H1 (cell line): Measurements from ENCODE around the gene L3MBTL4. TPM values are rescaled to one million over a fixed set of nuclear protein-coding genes. Genes with fewer than 3 reads are reported as not detected.

Source experiments
- CTCF ChIA-PET: fragments of 300-600 bp; sonication (Branson Sonifier 250); formaldehyde crosslinking; loops from one replicate; lab custom pipeline; 2021; ENCODE audit not compliant: partially characterized antibody; lab: Charles Lee
- POLR2A ChIA-PET: fragments of 300-600 bp; sonication (Branson Sonifier 250); formaldehyde crosslinking; loops from one replicate; lab custom pipeline; 2021; ENCODE audit warnings: inconsistent platforms; ENCODE audit not compliant: partially characterized antibody; lab: Charles Lee
- DNase-seq, 2 experiments: peaks; one replicate each; pipeline versions ENCODE4 v3.0.0 to v3.0.0-alpha.2; 2010 to 2022; ENCODE audit warnings: low spot score in 2 of 2, low read depth in 1 of 2, mixed read lengths in 1 of 2
- FAIRE-seq: peaks from 2 replicates; lab custom pipeline; 2011; peaks lifted over from hg19 to GRCh38; lab: Jason Lieb, UNC
- H2AFZ ChIP-seq: 2 replicates; pipeline ENCODE4 v1.8.1; 2012; ENCODE audit warnings: low read length, inconsistent platforms
- H2AK5ac ChIP-seq: 2 replicates; pipeline ENCODE4 v1.6.1; 2013; ENCODE audit warnings: low read depth, low read length
- H2BK120ac ChIP-seq: replicated peaks from 2 replicates; pipeline ENCODE3; 2013; ENCODE audit warnings: low read depth, low read length, inconsistent platforms
- H2BK12ac ChIP-seq: 2 replicates; pipeline ENCODE4 v1.6.1; 2013; ENCODE audit warnings: low read depth, low read length
- H2BK15ac ChIP-seq: 2 replicates; pipeline ENCODE4 v1.6.1; 2013; ENCODE audit warnings: low read length
- H2BK20ac ChIP-seq: 2 replicates; pipeline ENCODE4 v1.6.1; 2013; ENCODE audit warnings: low read length
- H2BK5ac ChIP-seq: 2 replicates; pipeline ENCODE4 v1.6.1; 2013; ENCODE audit warnings: low read depth, low read length
- H3K14ac ChIP-seq: 2 replicates; pipeline ENCODE4 v1.6.1; 2013; ENCODE audit warnings: inconsistent platforms; ENCODE audit not compliant: insufficient read length
- H3K18ac ChIP-seq: 2 replicates; pipeline ENCODE4 v1.6.1; 2013; ENCODE audit warnings: low read length; ENCODE audit errors: extremely low read depth
- H3K23ac ChIP-seq: 2 replicates; pipeline ENCODE4 v1.6.1; 2013; ENCODE audit warnings: inconsistent platforms; ENCODE audit not compliant: insufficient read length
- H3K23me2 ChIP-seq: 2 replicates; pipeline ENCODE4 v1.6.1; 2013; ENCODE audit warnings: low read depth, low read length
- H3K27ac ChIP-seq: 2 replicates; pipeline ENCODE4 v1.6.1; 2011; ENCODE audit warnings: low read depth, low read length, inconsistent platforms
- H3K27me3 ChIP-seq, 4 experiments: replicated peaks in 1 of 4; 1 replicate in 1 of 4; 2 replicates in 3 of 4; pipeline versions ENCODE4 v1.6.1 to v1.8.1; 2011 to 2013; ENCODE audit warnings: low read length in 3 of 4, mild to moderate bottlenecking in 3 of 4, inconsistent platforms in 2 of 4, mixed read lengths in 2 of 4, moderate library complexity in 1 of 4; ENCODE audit not compliant: control insufficient read depth in 3 of 4, insufficient read depth in 3 of 4; ENCODE audit errors: extremely low read depth in 1 of 4
- H3K36me3 ChIP-seq, 4 experiments: 2 replicates each; pipeline versions ENCODE4 v1.6.1 to v1.8.1; 2011 to 2013; ENCODE audit warnings: mild to moderate bottlenecking in 4 of 4, low read length in 3 of 4, moderate library complexity in 2 of 4, control low read depth in 1 of 4, inconsistent platforms in 1 of 4; ENCODE audit not compliant: insufficient read depth in 4 of 4, control insufficient read depth in 2 of 4
- H3K4ac ChIP-seq: replicated peaks from 2 replicates; pipeline ENCODE3; 2013; ENCODE audit warnings: low read length, low read depth, mixed read lengths, inconsistent platforms; ENCODE audit not compliant: insufficient read length
- H3K4me1 ChIP-seq, 4 experiments: replicated peaks in 1 of 4; 1 replicate in 1 of 4; 2 replicates in 3 of 4; pipeline versions ENCODE4 v1.6.1 to v1.8.1; 2011 to 2013; ENCODE audit warnings: low read length in 3 of 4, inconsistent platforms in 2 of 4, mixed read lengths in 1 of 4; ENCODE audit not compliant: insufficient read depth in 4 of 4, control insufficient read depth in 3 of 4
- H3K4me2 ChIP-seq, 2 experiments: 2 replicates each; pipeline versions ENCODE4 v1.6.1 to v1.8.1; 2011 to 2013; ENCODE audit warnings: low read depth in 2 of 2, low read length in 2 of 2, control low read depth in 1 of 2, inconsistent platforms in 1 of 2, mild to moderate bottlenecking in 1 of 2; ENCODE audit not compliant: insufficient read depth in 1 of 2
- H3K4me3 ChIP-seq, 4 experiments: fragments of 200-600, 300-600 bp in 1 of 4; sonication (generic), shearing (Covaris generic), sonication (Bioruptor Twin) in 1 of 4; 2 replicates each; pipeline versions ENCODE4 v1.5.1 to v1.8.1; 2011 to 2016; ENCODE audit warnings: low read length in 4 of 4, low read depth in 3 of 4, control low read depth in 2 of 4, inconsistent platforms in 2 of 4, mild to moderate bottlenecking in 2 of 4, mixed read lengths in 1 of 4, moderate library complexity in 1 of 4; ENCODE audit not compliant: insufficient read depth in 2 of 4; ENCODE audit errors: extremely low read depth in 1 of 4
- H3K56ac ChIP-seq: replicated peaks from 2 replicates; pipeline ENCODE3; 2013; ENCODE audit warnings: low read depth, mild to moderate bottlenecking, mixed read lengths, low read length, inconsistent platforms; ENCODE audit not compliant: insufficient read length
- H3K79me1 ChIP-seq: 2 replicates; pipeline ENCODE4 v1.6.1; 2013; ENCODE audit warnings: low read depth, low read length, control low read depth
- H3K79me2 ChIP-seq, 2 experiments: 2 replicates each; pipeline versions ENCODE4 v1.6.1 to v1.8.1; 2012 to 2013; ENCODE audit warnings: low read length in 2 of 2, mild to moderate bottlenecking in 2 of 2, inconsistent platforms in 1 of 2; ENCODE audit not compliant: insufficient read depth in 2 of 2, control insufficient read depth in 1 of 2
- H3K9ac ChIP-seq, 4 experiments: replicated peaks in 1 of 4; 1 replicate in 1 of 4; 2 replicates in 3 of 4; pipeline versions ENCODE4 v1.6.1 to v1.8.1; 2011 to 2013; ENCODE audit warnings: low read depth in 3 of 4, low read length in 3 of 4, control low read depth in 2 of 4, mild to moderate bottlenecking in 2 of 4, moderate library complexity in 2 of 4, inconsistent platforms in 1 of 4; ENCODE audit errors: extremely low read depth in 1 of 4
- H3K9me3 ChIP-seq, 2 experiments: 2 replicates each; pipeline versions ENCODE4 v1.6.1 to v1.8.1; 2012 to 2013; ENCODE audit warnings: mild to moderate bottlenecking in 2 of 2, moderate library complexity in 2 of 2, control low read depth in 1 of 2, inconsistent platforms in 1 of 2, low read depth in 1 of 2, low read length in 1 of 2, mixed read lengths in 1 of 2; ENCODE audit not compliant: insufficient read depth in 2 of 2
- H4K20me1 ChIP-seq, 2 experiments: replicated peaks in 1 of 2; 2 replicates each; pipeline versions ENCODE3 to v1.8.1; 2011 to 2013; ENCODE audit warnings: inconsistent platforms in 2 of 2, low read length in 2 of 2, mild to moderate bottlenecking in 1 of 2; ENCODE audit not compliant: insufficient read depth in 2 of 2, control insufficient read depth in 1 of 2
- H4K5ac ChIP-seq: 2 replicates; pipeline ENCODE4 v1.6.1; 2013; ENCODE audit warnings: low read length, low read depth, mixed read lengths, inconsistent platforms; ENCODE audit not compliant: insufficient read length
- H4K8ac ChIP-seq: 2 replicates; pipeline ENCODE4 v1.8.0; 2013; ENCODE audit warnings: mild to moderate bottlenecking, moderate library complexity, low read length, inconsistent platforms; ENCODE audit not compliant: insufficient read depth; ENCODE audit errors: extremely low read depth
- H4K91ac ChIP-seq: replicated peaks from 2 replicates; pipeline ENCODE3; 2013; ENCODE audit warnings: low read length, mixed read lengths, inconsistent platforms; ENCODE audit not compliant: insufficient read length
- ASH2L ChIP-seq: fragments of 200-600, 300-600 bp; sonication (generic); IDR thresholded peaks from one replicate; pipeline ENCODE4 v1.7.1; 2017; ENCODE audit warnings: low read length
- CBX5 ChIP-seq: fragments of 300-800, 300-1000 bp; sonication (generic); IDR thresholded peaks from 2 replicates; pipeline ENCODE4 v1.7.1; 2016; ENCODE audit warnings: antibody characterized with exemption, low read length, low read depth
- EGR1 ChIP-seq: IDR thresholded peaks from 2 replicates; pipeline ENCODE4 v1.6.1; 2011; ENCODE audit warnings: low read depth, low read length, borderline replicate concordance
- EP300 ChIP-seq, 2 experiments: IDR thresholded peaks; 1 replicate in 1 of 2; 2 replicates in 1 of 2; pipeline ENCODE4 v1.6.1; 2011 to 2012; ENCODE audit warnings: low read depth in 2 of 2, low read length in 2 of 2, mild to moderate bottlenecking in 2 of 2, borderline replicate concordance in 1 of 2, inconsistent platforms in 1 of 2, moderate library complexity in 1 of 2
- HDAC6 ChIP-seq: IDR thresholded peaks from one replicate; pipeline ENCODE4 v1.7.1; 2012; ENCODE audit warnings: low read depth, mild to moderate bottlenecking, inconsistent platforms, low read length, moderate library complexity
- NANOG ChIP-seq: IDR thresholded peaks from 2 replicates; pipeline ENCODE4 v1.6.1; 2011; ENCODE audit warnings: low read length, low read depth, mild to moderate bottlenecking, inconsistent platforms; ENCODE audit not compliant: insufficient read depth, poor library complexity, severe bottlenecking
- RAD21 ChIP-seq, 2 experiments: IDR thresholded peaks in 1 of 2; conservative IDR thresholded peaks in 1 of 2; 2 replicates each; pipeline ENCODE4 v1.6.1; 2011; ENCODE audit warnings: low read depth in 2 of 2, low read length in 2 of 2, improper control_type of control experiment in 1 of 2, inconsistent platforms in 1 of 2, mild to moderate bottlenecking in 1 of 2, moderate library complexity in 1 of 2
- SAP30 ChIP-seq: fragments of 300-600 bp; sonication (generic); IDR thresholded peaks from 2 replicates; pipeline ENCODE4 v1.7.1; 2012; ENCODE audit warnings: low read length, moderate library complexity, mild to moderate bottlenecking, inconsistent platforms; ENCODE audit not compliant: insufficient read depth, insufficient replicate concordance
- SIRT6 ChIP-seq: IDR thresholded peaks from one replicate; pipeline ENCODE4 v1.7.1; 2012; ENCODE audit warnings: low read length, inconsistent platforms
- SIX5 ChIP-seq: IDR thresholded peaks from 2 replicates; pipeline ENCODE4 v1.6.1; 2011; ENCODE audit warnings: mild to moderate bottlenecking, low read depth, low read length
- SRF ChIP-seq: IDR thresholded peaks from 2 replicates; pipeline ENCODE4 v1.6.1; 2011; ENCODE audit warnings: mild to moderate bottlenecking, low read depth, low read length, moderate library complexity
- SUZ12 ChIP-seq: fragments of 200-600 bp; sonication (generic); IDR thresholded peaks from 2 replicates; pipeline ENCODE4 v1.6.1; 2012; ENCODE audit warnings: mild to moderate bottlenecking, inconsistent platforms, low read length, moderate library complexity, mixed read lengths
- polyA plus RNA-seq, 7 experiments: library from polyadenylated mRNA; depleted of rRNA in 3 of 7; stranded (reverse) in 5 of 7; unstranded in 2 of 7; fragments of >200 nt in 5 of 7; fragments of 200-250 nt in 2 of 7; gene quantifications; 1 replicate in 5 of 7; 2 replicates in 1 of 7; 4 replicates in 1 of 7; pipeline versions ENCODE4 v1.2.1 to v1.2.3, GENCODE V29; 2011 to 2013; ENCODE audit warnings: missing spikeins in 2 of 7, mixed read lengths in 2 of 7
- total RNA-seq: library from RNA; stranded (reverse); fragmentation: NEBNext Ultra II Directional; extraction: Animal tissue kit (Norgen Biotek cat#: 25700); gene quantifications from 2 replicates; pipeline ENCODE4 v1.2.1, GENCODE V29; 2021
- TF ChIP-seq, protein P1 (sequence below): IDR thresholded peaks from 2 replicates; pipeline ENCODE4 v1.6.1; 2012; ENCODE audit warnings: inconsistent platforms

The L3MBTL4 gene
- total and polyA plus RNA-seq, 2 of the 8 experiments (the other 6 are each of a cell fraction or from before 2014, with no cell fraction given): 1.0 to 2.1 TPM

- POLR2A ChIA-PET: no interaction called here
- H3K79me1 ChIP-seq: no peaks in the 10 kb centered on the region
- no peak for FAIRE-seq
These were observed 415.8 kb downstream of the L3MBTL4 start for GRCh38 chr18:5998907-5999306.

More at GRCh38 chr18:5998907-5999306, 415.8 kb downstream of the L3MBTL4 start:
- H2BK15ac ChIP-seq: no peak overlapping the region
- H4K5ac ChIP-seq: no peak overlapping the region
- no peaks in the 10 kb centered on the region for H3K23me2 ChIP-seq
- H4K8ac ChIP-seq: no peak overlapping the region
- CTCF ChIA-PET: no interaction called here
- TF ChIP-seq NANOG (no peak), SRF (no peak), SIRT6 (no peak), CBX5 (no peak), RAD21 (IDR thresholded peaks at IDR 0.05 in 1 of 2, conservative IDR thresholded peaks at IDR 0.05 in 1 of 2; ENCODE audit: low read depth in 2 of 2, low read length in 2 of 2) (no peak), SAP30 (no peak), HDAC6 (no peak), EP300 (IDR thresholded peaks at IDR 0.05; ENCODE audit: borderline replicate concordance in 1 of 2, low read depth in 2 of 2, low read length in 2 of 2) (no peak), SUZ12 (no peak), EGR1 (no peak), ASH2L (no peak), SIX5 (no peak)
- TF ChIP-seq, protein P1, sequence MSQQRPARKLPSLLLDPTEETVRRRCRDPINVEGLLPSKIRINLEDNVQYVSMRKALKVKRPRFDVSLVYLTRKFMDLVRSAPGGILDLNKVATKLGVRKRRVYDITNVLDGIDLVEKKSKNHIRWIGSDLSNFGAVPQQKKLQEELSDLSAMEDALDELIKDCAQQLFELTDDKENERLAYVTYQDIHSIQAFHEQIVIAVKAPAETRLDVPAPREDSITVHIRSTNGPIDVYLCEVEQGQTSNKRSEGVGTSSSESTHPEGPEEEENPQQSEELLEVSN: no peak
- H3K36me3 ChIP-seq: no peaks in the 10 kb centered on the region
- H2BK20ac ChIP-seq: no peak overlapping the region
- no peak overlapping the region for H4K91ac ChIP-seq
- peaks cover 8 to 21% (median 19%) of the 10 kb centered on the region in 4 experiments; a peak in 5 of 7 replicates for H3K4me1 ChIP-seq
- H2BK120ac ChIP-seq: no peak overlapping the region
- no peak overlapping the region for H3K56ac ChIP-seq
- no peak overlapping the region for H3K4me3 ChIP-seq
- H2AK5ac ChIP-seq: no peak overlapping the region
- H3K23ac ChIP-seq: no peak overlapping the region
- H3K79me2 ChIP-seq: no peaks in the 10 kb centered on the region
- no peak for DNase-seq
- no peaks in the 10 kb centered on the region for H4K20me1 ChIP-seq
- H3K27ac ChIP-seq: no peak overlapping the region
- no peak overlapping the region for H2BK5ac ChIP-seq
- no peak overlapping the region for H3K4ac ChIP-seq
- H3K9me3 ChIP-seq: no peaks in the 10 kb centered on the region
- no peak overlapping the region for H3K4me2 ChIP-seq
- peak overlapping the region; percentile 77; the same call in 1 of the 2 replicates for H2BK12ac ChIP-seq
- no peak overlapping the region for H3K9ac ChIP-seq
- H3K14ac ChIP-seq: no peak overlapping the region
- H3K27me3 ChIP-seq: no peaks in the 10 kb centered on the region
- no peak overlapping the region for H3K18ac ChIP-seq
- no peak overlapping the region for H2AFZ ChIP-seq
